Measurements from ENCODE around the gene TRIM60.

TRIM60 gene

DNA sequence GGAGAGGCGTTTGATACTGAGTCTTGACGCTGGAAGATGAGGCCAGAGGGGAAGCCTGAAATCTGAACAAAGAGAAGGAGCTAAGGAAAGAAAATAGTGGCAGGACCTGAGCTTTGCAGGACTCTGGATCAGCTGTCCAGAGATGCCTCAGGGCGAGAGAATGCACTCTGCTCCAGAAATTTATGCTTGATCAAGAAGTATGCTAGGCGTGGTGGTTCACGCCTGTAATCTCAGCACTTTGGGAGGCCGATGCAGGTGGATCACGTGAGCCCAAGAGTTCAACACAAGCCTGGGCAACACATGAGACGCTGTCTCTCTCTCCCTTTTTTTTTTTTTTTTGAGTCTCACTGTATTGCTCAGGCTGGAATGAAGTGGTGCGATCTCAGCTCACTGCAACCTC, 23.8 kb downstream of the TRIM60 start:
- TF ChIP-seq TAF1 (IDR thresholded peaks at IDR 0.05; ENCODE audit: borderline replicate concordance, insufficient read depth, low read length) = no peak
- TF ChIP-seq, protein P1, sequence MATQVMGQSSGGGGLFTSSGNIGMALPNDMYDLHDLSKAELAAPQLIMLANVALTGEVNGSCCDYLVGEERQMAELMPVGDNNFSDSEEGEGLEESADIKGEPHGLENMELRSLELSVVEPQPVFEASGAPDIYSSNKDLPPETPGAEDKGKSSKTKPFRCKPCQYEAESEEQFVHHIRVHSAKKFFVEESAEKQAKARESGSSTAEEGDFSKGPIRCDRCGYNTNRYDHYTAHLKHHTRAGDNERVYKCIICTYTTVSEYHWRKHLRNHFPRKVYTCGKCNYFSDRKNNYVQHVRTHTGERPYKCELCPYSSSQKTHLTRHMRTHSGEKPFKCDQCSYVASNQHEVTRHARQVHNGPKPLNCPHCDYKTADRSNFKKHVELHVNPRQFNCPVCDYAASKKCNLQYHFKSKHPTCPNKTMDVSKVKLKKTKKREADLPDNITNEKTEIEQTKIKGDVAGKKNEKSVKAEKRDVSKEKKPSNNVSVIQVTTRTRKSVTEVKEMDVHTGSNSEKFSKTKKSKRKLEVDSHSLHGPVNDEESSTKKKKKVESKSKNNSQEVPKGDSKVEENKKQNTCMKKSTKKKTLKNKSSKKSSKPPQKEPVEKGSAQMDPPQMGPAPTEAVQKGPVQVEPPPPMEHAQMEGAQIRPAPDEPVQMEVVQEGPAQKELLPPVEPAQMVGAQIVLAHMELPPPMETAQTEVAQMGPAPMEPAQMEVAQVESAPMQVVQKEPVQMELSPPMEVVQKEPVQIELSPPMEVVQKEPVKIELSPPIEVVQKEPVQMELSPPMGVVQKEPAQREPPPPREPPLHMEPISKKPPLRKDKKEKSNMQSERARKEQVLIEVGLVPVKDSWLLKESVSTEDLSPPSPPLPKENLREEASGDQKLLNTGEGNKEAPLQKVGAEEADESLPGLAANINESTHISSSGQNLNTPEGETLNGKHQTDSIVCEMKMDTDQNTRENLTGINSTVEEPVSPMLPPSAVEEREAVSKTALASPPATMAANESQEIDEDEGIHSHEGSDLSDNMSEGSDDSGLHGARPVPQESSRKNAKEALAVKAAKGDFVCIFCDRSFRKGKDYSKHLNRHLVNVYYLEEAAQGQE (IDR thresholded peaks at IDR 0.05; ENCODE audit: insufficient read depth in 1 of 2, low read depth in 2 of 2, low read length in 2 of 2) = no peak
- no peak for TF ChIP-seq FOXP2 (optimal IDR thresholded peaks at IDR 0.05; ENCODE audit: borderline replicate concordance, extremely low read depth, extremely low read length, insufficient read depth)
- TF ChIP-seq SIN3A (IDR thresholded peaks at IDR 0.05; ENCODE audit: borderline replicate concordance, insufficient read depth, low read length) = no peak
- no peak for TF ChIP-seq POLR2AphosphoS5 (IDR thresholded peaks at IDR 0.05; ENCODE audit: low read depth, low read length)

GRCh38 chr4:165058666-165059065, 26.9 kb downstream of the TRIM60 start:
- TF ChIP-seq POLR2AphosphoS5 (IDR thresholded peaks at IDR 0.05; ENCODE audit: low read depth, low read length) = no peak
- TF ChIP-seq, protein P1 (IDR thresholded peaks at IDR 0.05; ENCODE audit: insufficient read depth in 1 of 2, low read depth in 2 of 2, low read length in 2 of 2) = no peak
- no peak for TF ChIP-seq TAF1 (IDR thresholded peaks at IDR 0.05; ENCODE audit: borderline replicate concordance, insufficient read depth, low read length)
- TF ChIP-seq FOXP2 (optimal IDR thresholded peaks at IDR 0.05; ENCODE audit: borderline replicate concordance, extremely low read depth, extremely low read length, insufficient read depth) = no peak
- TF ChIP-seq SIN3A (IDR thresholded peaks at IDR 0.05; ENCODE audit: borderline replicate concordance, insufficient read depth, low read length) = no peak

- TF ChIP-seq FOXP2 (optimal IDR thresholded peaks at IDR 0.05; ENCODE audit: borderline replicate concordance, extremely low read depth, extremely low read length, insufficient read depth) (no peak), SIN3A (IDR thresholded peaks at IDR 0.05; ENCODE audit: borderline replicate concordance, insufficient read depth, low read length) (no peak), POLR2AphosphoS5 (IDR thresholded peaks at IDR 0.05; ENCODE audit: low read depth, low read length) (no peak), TAF1 (IDR thresholded peaks at IDR 0.05; ENCODE audit: borderline replicate concordance, insufficient read depth, low read length) (no peak)
- TF ChIP-seq, protein P1 (IDR thresholded peaks at IDR 0.05; ENCODE audit: insufficient read depth in 1 of 2, low read depth in 2 of 2, low read length in 2 of 2) = no peak
These were observed 27.6 kb downstream of the TRIM60 start for GRCh38 chr4:165059386-165059785.

DNA sequence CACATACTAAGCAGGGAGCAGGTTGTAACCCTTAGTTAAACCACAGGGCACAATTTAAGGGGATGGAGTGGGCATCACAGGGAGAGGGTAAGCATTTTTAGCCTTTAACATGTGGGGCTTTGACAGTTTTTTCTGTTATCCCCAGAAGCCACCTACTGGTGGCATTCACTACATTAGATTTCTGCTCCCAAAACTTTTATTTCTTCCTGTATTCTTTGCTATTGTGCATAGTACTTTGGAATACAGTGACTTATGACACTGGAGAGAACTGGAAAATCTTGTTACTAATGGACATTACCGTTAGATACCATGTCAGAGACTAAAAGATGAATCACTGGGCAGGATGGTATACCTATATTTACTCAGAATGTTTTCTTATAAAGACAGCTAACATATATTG, 29.1 kb downstream of the TRIM60 start:
- TF ChIP-seq TAF1 (IDR thresholded peaks at IDR 0.05; ENCODE audit: borderline replicate concordance, insufficient read depth, low read length) (no peak), FOXP2 (optimal IDR thresholded peaks at IDR 0.05; ENCODE audit: borderline replicate concordance, extremely low read depth, extremely low read length, insufficient read depth) (no peak), SIN3A (IDR thresholded peaks at IDR 0.05; ENCODE audit: borderline replicate concordance, insufficient read depth, low read length) (no peak), POLR2AphosphoS5 (IDR thresholded peaks at IDR 0.05; ENCODE audit: low read depth, low read length) (no peak)
- TF ChIP-seq, protein P1 (IDR thresholded peaks at IDR 0.05; ENCODE audit: insufficient read depth in 1 of 2, low read depth in 2 of 2, low read length in 2 of 2) = no peak

GRCh38 chr4:165070560-165070959, 38.8 kb downstream of the TRIM60 start:
- TF ChIP-seq TAF1 (IDR thresholded peaks at IDR 0.05; ENCODE audit: borderline replicate concordance, insufficient read depth, low read length) (no peak), POLR2AphosphoS5 (IDR thresholded peaks at IDR 0.05; ENCODE audit: low read depth, low read length) (no peak), FOXP2 (optimal IDR thresholded peaks at IDR 0.05; ENCODE audit: borderline replicate concordance, extremely low read depth, extremely low read length, insufficient read depth) (no peak), SIN3A (IDR thresholded peaks at IDR 0.05; ENCODE audit: borderline replicate concordance, insufficient read depth, low read length) (no peak)
- TF ChIP-seq, protein P1 (IDR thresholded peaks at IDR 0.05; ENCODE audit: insufficient read depth in 1 of 2, low read depth in 2 of 2, low read length in 2 of 2) = no peak

All from PFSK-1 (cell line).